ENCODE data around the gene PIK3AP1.
"Not testable (repeated sequence)": the region's sequence is repeated elsewhere in the genome, so short reads cannot be mapped to it uniquely, and the experiment has no call there.

- TF ChIP-seq EZH2 (IDR thresholded peaks at IDR 0.05; ENCODE audit: insufficient read depth, poor library complexity, severe bottlenecking); EZH2phosphoT487 (IDR thresholded peaks at IDR 0.05; ENCODE audit: insufficient read depth, low read depth): not testable (repeated sequence)
Observed at GRCh38 chr10:96574564-96574963, 145.8 kb downstream of the PIK3AP1 start.
